GM19452 (cell line): ENCODE results near the gene MTMR10.
A peak's percentile ranks its signal among the peaks of the same experiment; 100 is the strongest.

Experiments
- ATAC-seq: cut with Tn5 transposase; IDR thresholded peaks from one replicate; pipeline ENCODE4 v1.9.1; 2021; ENCODE audit not compliant: unreplicated experiment

Gene MTMR10

DNA sequence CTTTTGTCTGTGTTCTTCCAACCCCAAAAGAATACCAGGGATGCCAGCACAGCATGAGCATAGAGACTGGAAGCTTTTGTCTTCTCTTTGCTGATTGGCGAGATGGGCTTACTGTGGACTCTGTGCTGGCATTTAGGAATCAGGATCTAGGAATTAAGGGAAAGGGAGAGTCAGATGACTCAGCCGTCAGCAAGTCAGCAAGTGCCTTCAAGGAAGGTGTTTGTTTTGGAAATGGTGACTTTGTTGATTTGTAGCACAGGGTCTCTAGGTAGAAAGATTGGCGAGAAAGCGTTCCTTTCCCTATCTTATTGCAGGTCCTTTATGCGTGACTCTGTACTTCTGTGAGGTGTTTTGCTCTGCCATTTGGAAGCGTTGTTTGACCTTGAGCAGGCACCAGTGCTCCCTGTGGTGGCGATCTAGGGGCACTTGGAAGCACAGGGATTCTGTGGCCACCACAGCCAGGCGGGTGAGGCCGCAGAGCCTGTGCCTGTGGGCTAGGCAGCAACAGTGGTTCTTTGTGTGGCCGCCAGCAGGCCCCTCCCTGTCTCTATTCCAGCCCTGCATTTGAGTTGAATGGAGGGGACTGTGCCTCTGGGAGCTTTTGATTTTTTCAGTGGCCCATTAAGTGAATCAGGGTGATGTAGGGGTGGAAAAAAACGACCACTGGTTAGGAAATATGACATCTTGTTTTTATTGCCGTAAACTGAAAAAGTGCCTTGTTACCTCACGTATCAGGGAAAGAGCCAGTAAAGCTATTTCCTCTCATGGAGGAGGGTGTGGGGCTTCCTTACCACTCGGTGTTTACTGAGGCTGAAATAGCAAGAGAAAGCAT lies 68.7 kb downstream of the MTMR10 start:
- ATAC-seq = no peak

DNA sequence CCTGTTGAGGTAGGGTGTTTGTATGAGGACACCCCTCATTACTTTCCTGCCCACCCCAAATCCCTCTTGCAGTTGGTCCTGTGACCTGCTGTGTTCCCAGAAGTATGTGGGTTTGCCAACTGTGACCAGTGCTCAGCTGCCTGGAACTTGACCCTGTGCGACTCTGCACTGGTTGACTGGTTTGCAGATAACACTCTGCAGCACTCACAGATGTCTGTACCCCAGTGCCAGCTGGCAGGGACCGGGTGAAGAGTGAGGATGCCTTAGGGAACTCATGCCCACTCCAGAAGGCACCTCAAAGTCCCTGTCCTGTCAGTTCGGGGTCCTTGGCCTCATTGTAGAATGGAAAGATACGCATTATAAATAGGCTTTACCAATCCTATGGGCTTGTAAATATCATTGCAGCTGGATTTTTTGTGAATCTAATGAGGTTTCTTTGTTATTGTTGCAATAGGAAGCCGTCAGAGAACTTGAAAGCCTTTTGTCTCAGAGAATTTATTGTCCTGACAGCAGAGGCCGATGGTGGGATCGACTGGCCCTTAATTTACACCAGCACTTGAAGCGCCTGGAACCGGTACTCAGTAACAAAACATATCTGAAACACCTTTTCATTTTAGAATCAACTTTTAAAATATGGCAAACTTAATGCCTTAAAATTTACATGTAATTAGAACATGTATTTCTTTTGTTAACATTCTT lies 69.5 kb downstream of the MTMR10 start:
- ATAC-seq = no peak

GRCh38 chr15:30921106-30921505 lies 70.3 kb downstream of the MTMR10 start:
- no peak for ATAC-seq

DNA sequence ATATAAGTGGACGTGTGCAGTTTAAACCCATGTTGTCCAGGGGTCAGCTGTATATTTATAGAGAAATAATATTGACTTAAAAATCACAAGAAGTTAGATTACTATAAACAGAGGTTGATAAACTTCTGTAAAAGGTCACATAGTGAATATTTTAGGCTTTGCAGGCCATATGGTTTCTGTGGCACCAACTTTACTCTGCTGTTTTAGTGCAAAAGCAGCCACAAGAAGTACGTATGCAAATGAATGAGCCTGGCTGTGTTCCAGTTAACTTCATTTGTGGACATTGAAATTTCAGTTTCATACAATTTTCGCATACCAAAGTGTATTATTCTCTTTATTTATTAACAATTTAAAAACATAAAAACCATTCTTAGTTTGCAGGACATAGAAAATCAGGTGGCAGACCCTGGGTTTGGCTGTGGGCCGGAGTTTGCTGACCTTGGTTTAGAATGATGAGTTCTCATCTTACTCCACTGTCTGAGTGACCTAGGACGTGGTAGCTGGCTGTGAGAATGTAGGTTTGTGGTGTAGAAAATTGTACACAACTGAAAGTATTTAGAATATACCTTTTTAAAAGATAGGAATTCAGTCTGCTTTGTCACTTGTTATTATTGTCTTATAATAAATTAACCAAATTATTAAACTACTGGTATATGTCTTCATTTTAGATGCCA lies 71.4 kb downstream of the MTMR10 start:
- no peak for ATAC-seq

DNA sequence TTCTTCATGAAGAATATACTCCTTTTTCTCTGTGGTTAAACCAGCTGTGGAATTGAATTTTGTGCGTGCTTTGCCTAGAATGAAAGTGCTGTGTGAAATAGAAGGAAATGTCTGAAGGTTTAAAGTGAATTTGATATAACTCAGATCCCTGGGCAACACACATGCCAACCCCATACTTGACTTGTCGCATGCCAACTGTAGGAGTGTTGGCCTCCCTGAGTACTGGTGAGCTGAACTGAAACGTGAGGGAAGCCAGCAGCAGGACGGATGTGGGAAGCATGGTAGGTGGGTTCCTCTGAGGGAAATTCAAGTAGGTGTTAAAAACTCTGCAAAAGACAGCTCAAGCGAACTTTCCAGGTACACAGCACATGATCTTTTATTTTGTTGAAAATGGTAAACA lies 73.1 kb downstream of the MTMR10 start:
- no peak for ATAC-seq

GRCh38 chr15:30917675-30918074 lies 73.8 kb downstream of the MTMR10 start:
- no peak for ATAC-seq

DNA sequence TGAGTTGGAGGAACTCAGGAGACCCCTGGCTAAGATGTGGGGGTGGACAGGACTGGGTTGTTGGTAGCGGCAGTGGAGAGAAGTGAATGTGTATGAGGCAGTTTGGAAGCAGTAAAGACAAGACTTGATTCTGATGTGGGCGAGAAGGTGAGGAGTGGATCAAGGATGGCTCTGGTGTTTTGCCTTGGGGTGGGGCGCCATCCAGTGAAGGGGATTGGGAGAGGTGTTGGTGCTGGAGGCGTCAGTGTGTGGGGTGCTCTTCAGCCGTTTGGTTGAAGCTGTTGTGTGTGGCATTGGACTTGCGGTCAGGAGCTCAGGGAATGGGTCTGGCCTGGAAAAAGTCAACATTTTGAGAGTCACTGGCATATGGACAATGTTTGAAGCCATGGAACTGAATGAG lies 74.4 kb downstream of the MTMR10 start:
- no peak for ATAC-seq

DNA sequence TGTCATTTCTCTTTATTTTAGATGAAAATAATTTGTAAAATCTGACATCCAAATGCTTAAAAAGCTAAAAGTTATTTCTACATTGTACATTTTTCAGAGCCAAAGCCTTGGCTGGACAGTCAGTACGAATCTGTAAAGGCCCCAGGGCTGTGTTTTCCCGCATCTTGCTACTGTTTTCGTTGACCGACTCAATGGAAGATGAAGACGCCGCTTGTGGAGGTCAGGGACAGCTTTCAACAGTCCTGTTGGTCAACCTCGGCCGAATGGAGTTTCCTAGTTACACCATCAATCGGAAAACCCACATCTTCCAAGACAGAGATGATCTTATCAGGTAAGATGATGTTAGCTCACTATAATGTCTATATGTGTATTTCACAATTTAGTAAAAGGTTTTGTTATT lies 77.7 kb downstream of the MTMR10 start:
- no peak for ATAC-seq

- ATAC-seq = no peak
These were observed 85.1 kb downstream of the MTMR10 start for GRCh38 chr15:30906366-30906765.

- no peak for ATAC-seq
These were observed 85.6 kb downstream of the MTMR10 start for GRCh38 chr15:30905821-30906220.

- ATAC-seq = no peak
These were observed 86.6 kb downstream of the MTMR10 start for GRCh38 chr15:30904812-30905211.

- ATAC-seq = peak; percentile 90
These were observed 87.8 kb downstream of the MTMR10 start, which contains the start of gene FAN1 for GRCh38 chr15:30903497-30904187. FAN1 (plus strand) TSS chr15:30903915; CDS start chr15:30904664, 749 bp downstream.

- ATAC-seq = no peak
These were observed 89.5 kb downstream of the MTMR10 start for GRCh38 chr15:30901889-30902288.

- no peak for ATAC-seq
These were observed 95.2 kb downstream of the MTMR10 start for GRCh38 chr15:30896211-30896606.

DNA sequence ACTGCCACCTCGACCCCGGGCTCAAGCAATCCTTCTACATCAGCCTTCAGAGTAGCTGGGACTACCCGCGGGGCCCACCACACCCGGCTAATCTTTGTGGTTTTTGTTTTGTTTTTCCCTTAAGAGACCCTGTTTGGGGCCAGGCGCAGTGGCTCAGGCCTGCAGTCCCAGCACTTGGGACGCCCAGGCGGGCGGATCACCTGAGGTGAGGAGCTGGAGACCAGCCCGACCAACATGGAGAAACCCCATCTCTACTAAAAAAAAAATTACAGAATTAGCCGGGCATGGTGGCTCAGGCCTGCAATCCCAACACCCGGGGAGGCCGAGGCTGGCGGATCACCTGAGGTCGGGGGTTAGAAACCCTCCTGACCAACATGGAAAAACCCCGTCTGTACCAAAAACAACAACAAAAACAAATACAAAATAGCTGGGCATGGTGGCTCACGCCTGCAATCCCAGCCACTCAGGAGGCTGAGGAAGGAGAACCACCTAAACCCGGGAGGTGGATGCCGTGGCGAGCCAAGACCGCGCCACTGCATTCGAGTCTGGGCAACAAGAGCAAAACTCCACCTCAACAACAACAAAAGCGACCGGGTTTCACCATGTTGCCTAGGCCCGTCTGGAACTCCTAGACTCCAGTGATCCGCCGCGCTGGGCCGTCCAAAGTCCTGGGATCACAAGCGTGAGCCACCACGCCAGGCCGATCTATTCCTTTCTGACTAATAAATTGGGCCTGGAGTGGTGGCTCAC lies 95.8 kb downstream of the MTMR10 start:
- no peak for ATAC-seq

- no peak for ATAC-seq
These were observed 102.2 kb downstream of the MTMR10 start for GRCh38 chr15:30889196-30889595.
